T47D (cell line): Measurements from ENCODE around the gene ADAMTSL3.
"Not testable (repeated sequence)": the region's sequence is repeated elsewhere in the genome, so short reads cannot be mapped to it uniquely, and the experiment has no call there.

Experiments used
- DNase-seq, 2 experiments: peaks; one replicate each; pipeline versions ENCODE4 v3.0.0 to v3.0.0-alpha.2; 2011 to 2012; ENCODE audit warnings: low read depth in 1 of 2, low spot score in 1 of 2
- JUND ChIP-seq: IDR thresholded peaks from 2 replicates; pipeline ENCODE4 v1.6.1; 2012; ENCODE audit warnings: low read depth
- in situ Hi-C: cut with HindIII; loops from 2 replicates; pipeline ENCODE4 v1.10.0; 2016; ENCODE audit warnings: low sequenced_read_pairs, low pct_unique_long_range_greater_than_20kb

The ADAMTSL3 gene

GRCh38 chr15:83956887-83957286, 303.0 kb downstream of the ADAMTSL3 start:
- in situ Hi-C loops, result no loop called here
- TF ChIP-seq JUND, result no peak

GRCh38 chr15:83959477-83959876, 305.6 kb downstream of the ADAMTSL3 start:
- no peak for DNase-seq
- no peak for TF ChIP-seq JUND
- in situ Hi-C loops, result no loop called here

More at GRCh38 chr15:83956887-83957286, 303.0 kb downstream of the ADAMTSL3 start:
- no peak for DNase-seq

DNA sequence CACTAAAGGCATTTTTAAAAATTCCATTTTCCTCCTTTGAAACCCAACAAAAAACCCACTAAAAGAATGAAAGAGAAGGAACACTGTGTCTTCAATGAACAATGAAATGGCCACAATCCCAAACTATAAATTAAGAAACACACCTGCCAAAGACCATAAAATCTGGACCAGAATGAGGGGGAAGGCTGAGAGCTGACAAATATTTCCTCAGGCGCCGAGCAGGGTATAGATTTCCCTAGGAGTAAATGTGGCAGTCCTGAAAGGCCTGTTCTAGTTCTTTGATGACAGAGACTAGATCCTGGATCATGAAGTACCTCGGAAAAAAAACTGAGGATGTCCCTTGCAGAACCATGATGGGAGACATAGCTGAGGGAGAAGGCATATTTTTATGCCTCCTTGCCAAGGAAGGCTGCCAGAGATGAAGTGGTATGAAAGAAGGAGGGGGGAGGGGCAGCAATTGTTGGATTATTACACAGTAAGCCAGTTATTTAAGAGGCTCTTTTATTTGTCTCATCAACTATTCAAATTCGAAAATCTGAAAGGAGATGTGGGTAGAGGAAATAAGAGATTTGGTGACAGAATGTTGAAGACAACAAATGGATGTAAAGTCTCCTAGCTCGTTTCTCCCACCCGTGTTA, 306.4 kb downstream of the ADAMTSL3 start:
- TF ChIP-seq JUND, result no peak
- DNase-seq, result no peak
- in situ Hi-C loops, result no loop called here

GRCh38 chr15:83961311-83961710, 307.4 kb downstream of the ADAMTSL3 start:
- in situ Hi-C loops, result no loop called here
- no peak for TF ChIP-seq JUND
- no peak for DNase-seq

- in situ Hi-C loops, DNase-seq: not testable (repeated sequence)
Measured at GRCh38 chr15:83964967-83965366, 311.0 kb downstream of the ADAMTSL3 start.

- no peak for DNase-seq
- in situ Hi-C loops, result no loop called here
- no peak for TF ChIP-seq JUND
Measured at GRCh38 chr15:83970295-83970890, 316.5 kb downstream of the ADAMTSL3 start.

- no peak for DNase-seq
- TF ChIP-seq JUND, result no peak
- in situ Hi-C loops, result no loop called here
Measured at GRCh38 chr15:83971992-83972391, 318.1 kb downstream of the ADAMTSL3 start.

DNA sequence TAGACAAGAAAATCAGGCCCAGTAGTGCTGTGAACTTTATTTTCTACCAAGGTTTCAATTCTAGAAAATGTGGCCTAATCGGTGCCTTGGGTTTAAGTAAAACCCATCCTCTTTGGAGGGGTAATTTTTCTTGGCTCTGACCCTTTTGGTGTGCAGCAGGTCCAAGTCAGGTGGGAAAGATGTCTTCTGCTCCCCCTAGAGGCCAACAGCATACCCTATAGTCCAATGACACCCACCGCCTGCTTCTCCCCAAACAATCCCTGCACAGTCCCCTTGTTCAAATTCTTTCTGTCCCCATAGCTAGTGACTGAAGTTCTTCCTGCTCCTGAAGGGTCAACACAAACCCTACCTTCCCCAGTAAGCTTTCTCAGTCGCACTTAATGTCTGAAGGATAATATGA, 319.9 kb downstream of the ADAMTSL3 start:
- in situ Hi-C loops, result no loop called here
- TF ChIP-seq JUND, result no peak
- DNase-seq, result peak in 1 of 2 experiments; percentile 26

- DNase-seq, result no peak
- in situ Hi-C loops, result no loop called here
- TF ChIP-seq JUND, result no peak
Measured at GRCh38 chr15:83977992-83978391, 324.1 kb downstream of the ADAMTSL3 start.

- in situ Hi-C loops, result no loop called here
- no peak for DNase-seq
- no peak for TF ChIP-seq JUND
Measured at GRCh38 chr15:83978588-83978987, 324.7 kb downstream of the ADAMTSL3 start.

DNA sequence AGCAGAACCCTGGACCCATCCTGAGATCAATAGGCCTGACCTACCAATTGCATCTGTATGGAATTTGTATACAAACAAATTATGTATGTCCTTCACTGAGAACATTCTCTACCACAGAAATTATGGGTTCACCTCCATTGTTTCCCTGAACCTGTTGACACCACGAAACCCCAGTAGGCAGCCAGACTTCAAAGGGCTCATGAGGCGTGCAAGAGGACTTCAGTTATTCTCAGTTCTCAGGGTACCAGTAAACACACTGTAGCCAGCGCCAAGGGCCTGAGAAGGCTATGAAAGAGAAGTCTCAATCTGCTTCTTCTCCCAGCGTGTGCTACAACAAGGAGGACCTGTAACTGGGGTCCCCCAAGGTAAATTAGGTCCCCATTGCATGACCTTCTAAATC, 326.7 kb downstream of the ADAMTSL3 start:
- no peak for DNase-seq
- no peak for TF ChIP-seq JUND
- in situ Hi-C loops, result no loop called here

- in situ Hi-C loops, result no loop called here
- no peak for TF ChIP-seq JUND
- DNase-seq, result no peak
Measured at GRCh38 chr15:83982748-83983147, 328.8 kb downstream of the ADAMTSL3 start.

DNA sequence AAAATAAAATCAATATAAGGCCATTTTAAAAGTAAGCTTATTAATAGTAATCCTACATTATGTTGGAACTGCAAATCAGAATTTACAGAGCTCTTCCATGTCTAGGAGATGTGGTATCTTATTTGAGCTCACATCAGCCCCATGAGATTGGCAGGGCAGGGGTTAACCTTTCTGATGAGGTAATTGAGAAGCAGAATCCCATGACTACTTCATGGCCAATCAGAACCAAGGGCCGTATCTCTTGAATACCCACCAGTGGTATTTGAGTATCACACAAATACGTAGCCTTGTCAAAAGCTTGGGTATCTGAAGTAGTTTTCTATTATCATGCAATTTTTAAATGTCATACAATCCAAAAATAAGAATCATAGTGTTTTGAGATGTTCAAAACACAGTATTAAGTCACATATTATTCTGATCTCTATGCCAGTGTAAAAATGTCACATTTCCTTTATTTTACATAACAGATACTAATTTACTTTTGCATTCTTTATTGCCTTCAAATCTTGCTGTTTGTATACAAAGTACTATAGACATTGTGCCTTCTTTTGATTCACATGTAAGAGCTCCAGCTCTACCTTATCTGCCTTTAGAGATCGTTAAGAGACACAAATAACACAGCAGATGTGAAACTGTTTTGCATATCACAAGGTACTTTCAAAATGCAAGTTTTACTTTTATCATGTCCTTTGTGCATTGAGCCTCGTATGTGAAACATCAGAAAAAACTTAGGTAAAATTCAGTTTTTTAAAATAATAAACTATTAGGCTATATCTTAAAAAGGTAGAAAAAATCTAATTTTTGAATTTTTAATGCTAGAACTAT, 329.9 kb downstream of the ADAMTSL3 start:
- no peak for TF ChIP-seq JUND
- no peak for DNase-seq
- in situ Hi-C loops, result no loop called here
